NCI-H1048 (cell line): ENCODE results near the gene PHF19.

Experiments used
- DNase-seq: peaks from one replicate; lab custom pipeline; 2025; lab: John Stamatoyannopoulos, UW

PHF19 gene

GRCh38 chr9:120873512-120873911 lies 3.5 kb downstream of the PHF19 start:
- no peak for DNase-seq

GRCh38 chr9:120872791-120873502 lies 4.0 kb downstream of the PHF19 start:
- no peak for DNase-seq

- DNase-seq, result no peak
Measured at GRCh38 chr9:120870206-120870605, 6.8 kb downstream of the PHF19 start.

- DNase-seq, result no peak
Measured at GRCh38 chr9:120869726-120870125, 7.3 kb downstream of the PHF19 start.

- DNase-seq, result no peak
Measured at GRCh38 chr9:120869360-120869687, 7.7 kb downstream of the PHF19 start.

- DNase-seq, result peak; percentile 87
Measured at GRCh38 chr9:120868676-120869359, 8.2 kb downstream of the PHF19 start.

- no peak for DNase-seq
Measured at GRCh38 chr9:120868339-120868675, 8.7 kb downstream of the PHF19 start.

- no peak for DNase-seq
Measured at GRCh38 chr9:120867676-120868338, 9.2 kb downstream of the PHF19 start.

- DNase-seq, result no peak
Measured at GRCh38 chr9:120866651-120867050, 10.3 kb downstream of the PHF19 start.

GRCh38 chr9:120865809-120866208 lies 11.2 kb downstream of the PHF19 start:
- no peak for DNase-seq

- DNase-seq, result no peak
Measured at GRCh38 chr9:120865176-120865575, 11.8 kb downstream of the PHF19 start.

- DNase-seq, result no peak
Measured at GRCh38 chr9:120864719-120865118, 12.3 kb downstream of the PHF19 start.

- DNase-seq, result no peak
Measured at GRCh38 chr9:120863833-120864232, 13.2 kb downstream of the PHF19 start.

- DNase-seq, result no peak
Measured at GRCh38 chr9:120862452-120862851, 14.5 kb downstream of the PHF19 start.

GRCh38 chr9:120861935-120862334 lies 15.1 kb downstream of the PHF19 start:
- DNase-seq, result no peak

- no peak for DNase-seq
Measured at GRCh38 chr9:120860083-120860482, 16.9 kb downstream of the PHF19 start.

- no peak for DNase-seq
Measured at GRCh38 chr9:120859361-120859760, 17.6 kb downstream of the PHF19 start.

GRCh38 chr9:120857902-120858301 lies 19.1 kb downstream of the PHF19 start:
- no peak for DNase-seq

- DNase-seq, result no peak
Measured at GRCh38 chr9:120857481-120857880, 19.5 kb downstream of the PHF19 start.

GRCh38 chr9:120856700-120857099 lies 20.3 kb downstream of the PHF19 start:
- DNase-seq, result no peak

GRCh38 chr9:120855827-120856670 lies 20.9 kb downstream of the PHF19 start:
- no peak for DNase-seq

GRCh38 chr9:120854596-120855327 lies 22.2 kb downstream of the PHF19 start:
- no peak for DNase-seq
